HG03135 (cell line): ENCODE results near the gene F13B.
"Not testable (repeated sequence)": the region's sequence is repeated elsewhere in the genome, so short reads cannot be mapped to it uniquely, and the experiment has no call there.

Experiments used
- ATAC-seq: cut with Tn5 transposase; IDR thresholded peaks from one replicate; pipeline ENCODE4 v1.9.1; 2021; ENCODE audit warnings: mild to moderate bottlenecking, moderate library complexity; ENCODE audit not compliant: unreplicated experiment

F13B gene

GRCh38 chr1:197042676-197043341 is 24.3 kb downstream of the F13B start:
- no peak for ATAC-seq

- ATAC-seq = no peak
Measured at GRCh38 chr1:197041486-197042353, 25.3 kb downstream of the F13B start.

GRCh38 chr1:197036861-197037260 is 30.2 kb downstream of the F13B start:
- ATAC-seq = no peak

GRCh38 chr1:197034631-197035339 is 32.3 kb downstream of the F13B start:
- ATAC-seq = not testable (repeated sequence)

GRCh38 chr1:197029749-197030148 is 37.3 kb downstream of the F13B start:
- ATAC-seq = no peak

GRCh38 chr1:197027359-197027758 is 39.7 kb downstream of the F13B start:
- ATAC-seq = no peak

GRCh38 chr1:197024460-197024859 is 42.6 kb downstream of the F13B start:
- no peak for ATAC-seq

GRCh38 chr1:197021716-197022115 is 45.3 kb downstream of the F13B start:
- ATAC-seq = no peak

- ATAC-seq = no peak
Measured at GRCh38 chr1:197017558-197018146, 49.4 kb downstream of the F13B start.

- no peak for ATAC-seq
Measured at GRCh38 chr1:197016751-197017150, 50.3 kb downstream of the F13B start.

GRCh38 chr1:197013234-197013633 is 53.8 kb downstream of the F13B start:
- no peak for ATAC-seq

- ATAC-seq = no peak
Measured at GRCh38 chr1:197011614-197012013, 55.4 kb downstream of the F13B start.

GRCh38 chr1:197008861-197009260 is 58.2 kb downstream of the F13B start:
- no peak for ATAC-seq

GRCh38 chr1:197003132-197003531 is 63.9 kb downstream of the F13B start:
- ATAC-seq = no peak

GRCh38 chr1:197001828-197002227 is 65.2 kb downstream of the F13B start:
- ATAC-seq = no peak

GRCh38 chr1:196997423-196997822 is 69.6 kb downstream of the F13B start:
- no peak for ATAC-seq

GRCh38 chr1:196993916-196994315 is 73.1 kb downstream of the F13B start:
- ATAC-seq = no peak

GRCh38 chr1:196991919-196992651 is 75.0 kb downstream of the F13B start:
- not testable (repeated sequence) for ATAC-seq
